Parathyroid adenoma (tissue), 2 donors: Measurements from ENCODE around the gene TOX3.

Experiments used
- H2AFZ ChIP-seq: fragments of 300-600 bp; sonication (generic); one replicate; pipeline ENCODE4 v1.7.0; 2017; ENCODE audit warnings: antibody characterized with exemption, mild to moderate bottlenecking
- H3K27ac ChIP-seq: fragments of 300-600 bp; sonication (generic); one replicate; pipeline ENCODE4 v1.7.0; 2017
- H3K27me3 ChIP-seq: fragments of 300-600 bp; sonication (generic); one replicate; pipeline ENCODE4 v1.7.0; 2017; ENCODE audit warnings: low read length; ENCODE audit not compliant: control insufficient read depth, insufficient read depth
- H3K36me3 ChIP-seq: fragments of 300-600 bp; sonication (generic); one replicate; pipeline ENCODE4 v1.7.0; 2017; ENCODE audit warnings: low read length; ENCODE audit not compliant: control insufficient read depth, insufficient read depth
- H3K4me1 ChIP-seq: fragments of 300-600 bp; sonication (generic); one replicate; pipeline ENCODE4 v1.7.0; 2017; ENCODE audit warnings: control low read depth
- H3K4me2 ChIP-seq: fragments of 300-600 bp; sonication (generic); one replicate; pipeline ENCODE4 v1.7.0; 2017; ENCODE audit warnings: low read length
- H3K4me3 ChIP-seq: fragments of 300-600 bp; sonication (generic); one replicate; pipeline ENCODE4 v1.7.0; 2017; ENCODE audit warnings: low read depth, low read length
- H3K79me2 ChIP-seq: fragments of 300-600 bp; sonication (generic); one replicate; pipeline ENCODE4 v1.7.0; 2017; ENCODE audit warnings: control low read depth
- H3K9ac ChIP-seq: fragments of 300-600 bp; sonication (generic); one replicate; pipeline ENCODE4 v1.7.0; 2017; ENCODE audit warnings: mild to moderate bottlenecking
- H3K9me3 ChIP-seq: fragments of 300-600 bp; sonication (generic); one replicate; pipeline ENCODE4 v1.7.0; 2017; ENCODE audit warnings: low read length; ENCODE audit not compliant: control insufficient read depth
- CTCF ChIP-seq: fragments of 300-600 bp; sonication (generic); IDR thresholded peaks from one replicate; pipeline ENCODE4 v1.7.0; 2017; ENCODE audit warnings: antibody characterized with exemption, mild to moderate bottlenecking
- donor health status: primary hyperparathyroidism.

The TOX3 gene

GRCh38 chr16:52466994-52467393, 79.9 kb downstream of the TOX3 start:
- Histone ChIP-seq H3K9ac (no peak overlapping the region), H3K4me2 (no peak overlapping the region), H2AFZ (no peak overlapping the region), H3K4me1 (no peaks in the 10 kb centered on the region), H3K36me3 (no peaks in the 10 kb centered on the region), H3K9me3 (no peaks in the 10 kb centered on the region), H3K79me2 (no peaks in the 10 kb centered on the region), H3K27me3 (no peaks in the 10 kb centered on the region), H3K27ac (no peak overlapping the region), H3K4me3 (no peak overlapping the region)
- no peak for TF ChIP-seq CTCF

- TF ChIP-seq CTCF, result no peak
- Histone ChIP-seq H3K4me1 (no peaks in the 10 kb centered on the region), H3K27ac (no peak overlapping the region), H3K79me2 (no peaks in the 10 kb centered on the region), H3K27me3 (no peaks in the 10 kb centered on the region), H3K36me3 (no peaks in the 10 kb centered on the region), H3K9me3 (no peaks in the 10 kb centered on the region), H3K4me3 (no peak overlapping the region), H3K9ac (no peak overlapping the region), H3K4me2 (no peak overlapping the region), H2AFZ (no peak overlapping the region)
Measured at GRCh38 chr16:52465711-52466267, 81.2 kb downstream of the TOX3 start.

GRCh38 chr16:52463904-52464303, 83.0 kb downstream of the TOX3 start:
- Histone ChIP-seq H3K4me1 (no peaks in the 10 kb centered on the region), H3K36me3 (no peaks in the 10 kb centered on the region), H3K9ac (no peak overlapping the region), H2AFZ (no peak overlapping the region), H3K9me3 (no peaks in the 10 kb centered on the region), H3K4me3 (no peak overlapping the region), H3K4me2 (no peak overlapping the region), H3K79me2 (no peaks in the 10 kb centered on the region), H3K27me3 (no peaks in the 10 kb centered on the region), H3K27ac (no peak overlapping the region)
- TF ChIP-seq CTCF, result no peak

GRCh38 chr16:52462816-52463215, 84.1 kb downstream of the TOX3 start:
- H3K4me3 ChIP-seq, result no peak overlapping the region
- no peaks in the 10 kb centered on the region for H3K27me3 ChIP-seq
- no peaks in the 10 kb centered on the region for H3K9me3 ChIP-seq
- H3K36me3 ChIP-seq, result no peaks in the 10 kb centered on the region
- no peak overlapping the region for H3K4me2 ChIP-seq
- H3K27ac ChIP-seq, result no peak overlapping the region
- no peaks in the 10 kb centered on the region for H3K4me1 ChIP-seq
- no peak for TF ChIP-seq CTCF
- no peak overlapping the region for H2AFZ ChIP-seq
- no peaks in the 10 kb centered on the region for H3K79me2 ChIP-seq
- H3K9ac ChIP-seq, result no peak overlapping the region

GRCh38 chr16:52460639-52461178, 86.2 kb downstream of the TOX3 start:
- Histone ChIP-seq H3K79me2 (no peaks in the 10 kb centered on the region), H3K9ac (no peak overlapping the region), H3K4me3 (no peak overlapping the region), H3K36me3 (no peaks in the 10 kb centered on the region), H3K4me1 (no peaks in the 10 kb centered on the region), H3K27ac (no peak overlapping the region), H2AFZ (no peak overlapping the region), H3K27me3 (no peaks in the 10 kb centered on the region), H3K9me3 (no peaks in the 10 kb centered on the region), H3K4me2 (no peak overlapping the region)
- TF ChIP-seq CTCF, result no peak
